GM06990 (cell line): ENCODE results near the gene POLD2.
A peak's percentile ranks its signal among the peaks of the same experiment; 100 is the strongest.

Experiments used
- DNase-seq: peaks from one replicate; pipeline ENCODE4 v3.0.0-alpha.2; 2011; ENCODE audit not compliant: insufficient read length; ENCODE audit errors: extremely low read depth
- H3K27me3 ChIP-seq: replicated peaks from 2 replicates; pipeline ENCODE4 v1.6.0; 2011; ENCODE audit warnings: low read length; ENCODE audit not compliant: control insufficient read depth, insufficient read depth
- H3K36me3 ChIP-seq: 2 replicates; pipeline ENCODE4 v1.5.1; 2011; ENCODE audit warnings: low read length; ENCODE audit not compliant: control insufficient read depth, insufficient read depth
- H3K4me3 ChIP-seq: replicated peaks from 2 replicates; pipeline ENCODE4 v1.5.1; 2011; ENCODE audit warnings: low read depth, mild to moderate bottlenecking, control low read depth, low read length
- CTCF ChIP-seq: IDR thresholded peaks from 2 replicates; pipeline ENCODE4 v1.5.1; 2011; ENCODE audit warnings: low read length, control low read depth, mild to moderate bottlenecking, inconsistent platforms; ENCODE audit not compliant: insufficient read depth, poor library complexity, severe bottlenecking

Gene POLD2

GRCh38 chr7:44134943-44135628 is 11.7 kb upstream of the POLD2 start:
- Histone ChIP-seq H3K4me3 (no peak overlapping the region), H3K36me3 (no peaks in the 10 kb centered on the region), H3K27me3 (no peaks in the 10 kb centered on the region)
- no peak for DNase-seq
- no peak for TF ChIP-seq CTCF

- H3K27me3 ChIP-seq, result no peaks in the 10 kb centered on the region
- H3K4me3 ChIP-seq, result no peak overlapping the region
- no peaks in the 10 kb centered on the region for H3K36me3 ChIP-seq
- no peak for DNase-seq
- no peak for TF ChIP-seq CTCF
These were observed 9.9 kb upstream of the POLD2 start for GRCh38 chr7:44133295-44133694.

DNA sequence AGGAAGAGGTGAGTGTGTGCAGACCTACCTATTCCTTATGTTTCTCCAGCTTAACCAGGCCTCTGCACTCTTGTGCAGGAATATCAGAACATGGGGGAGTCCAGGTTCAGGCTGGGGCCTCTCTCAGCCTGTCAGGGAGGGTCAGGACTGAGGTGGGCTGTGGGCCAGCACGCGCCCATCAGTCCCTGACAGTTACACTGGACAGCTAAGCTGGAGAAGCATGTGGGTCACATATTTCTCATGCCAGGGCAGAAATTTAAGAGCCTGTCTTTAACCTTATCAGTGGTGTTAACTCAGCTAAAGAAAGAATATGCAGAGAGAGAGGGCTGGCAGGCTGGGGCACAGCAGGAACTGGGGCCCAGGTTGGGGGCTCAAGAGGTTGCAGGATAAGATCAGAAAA is 8.7 kb upstream of the POLD2 start:
- TF ChIP-seq CTCF, result no peak
- DNase-seq, result no peak
- Histone ChIP-seq H3K27me3 (no peaks in the 10 kb centered on the region), H3K36me3 (no peaks in the 10 kb centered on the region), H3K4me3 (no peak overlapping the region)

GRCh38 chr7:44131173-44132029 is 8.1 kb upstream of the POLD2 start:
- Histone ChIP-seq H3K36me3 (no peaks in the 10 kb centered on the region), H3K27me3 (no peaks in the 10 kb centered on the region), H3K4me3 (no peak overlapping the region)
- peak; percentile 26 for TF ChIP-seq CTCF
- DNase-seq, result no peak

DNA sequence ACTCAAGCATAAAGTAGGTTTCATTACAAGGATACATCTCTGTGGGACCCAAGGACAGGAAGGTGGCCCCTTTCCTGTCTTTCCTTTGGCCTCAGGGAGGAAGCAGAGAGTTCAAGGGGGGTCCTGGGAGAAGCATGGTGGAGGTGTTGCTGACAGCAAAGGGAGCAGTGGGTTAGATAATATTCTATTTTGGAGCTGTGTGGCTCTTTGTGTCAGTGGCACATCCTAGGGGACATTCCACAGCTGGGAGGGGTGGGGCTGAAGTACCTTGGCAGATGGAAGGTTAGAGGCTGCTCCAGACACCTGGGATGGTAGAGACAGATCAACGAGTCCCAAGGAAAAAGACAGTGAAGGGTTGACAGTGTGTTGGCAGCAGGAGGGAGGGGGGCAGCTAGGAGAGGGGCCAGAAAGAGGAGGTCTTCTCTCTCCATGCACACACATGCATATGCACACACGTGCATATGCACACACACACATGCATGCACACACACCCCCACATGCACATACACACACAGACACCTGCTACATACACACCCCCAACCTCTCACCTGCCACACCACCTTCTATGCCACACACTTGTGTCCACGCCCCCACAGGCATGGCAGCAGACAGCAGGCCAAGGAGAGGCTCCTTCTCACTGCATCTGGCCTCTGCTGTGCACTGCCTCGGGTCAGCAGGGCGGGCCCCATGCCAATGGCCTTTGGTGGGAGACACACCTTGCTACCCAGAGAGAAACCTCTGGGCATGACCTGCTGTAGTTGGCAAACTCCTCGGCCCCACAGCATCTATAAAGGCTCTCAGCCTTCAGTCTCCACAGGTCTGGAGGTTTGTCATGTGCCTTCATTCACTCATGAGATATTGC is 5.6 kb upstream of the POLD2 start:
- Histone ChIP-seq H3K36me3 (no peaks in the 10 kb centered on the region), H3K4me3 (no peak overlapping the region), H3K27me3 (no peaks in the 10 kb centered on the region)
- TF ChIP-seq CTCF, result no peak
- no peak for DNase-seq
